Panc1 (cell line): ENCODE measurements around the gene PPFIA1. TPM values are rescaled to one million over a fixed set of nuclear protein-coding genes. Genes with fewer than 3 reads are reported as not detected.
A peak's percentile ranks its signal among the peaks of the same experiment; 100 is the strongest.

Experiments
- ATAC-seq: fragments of 200-7000 bp; cut with Tn5 transposase; 2 replicates; pipeline ENCODE4 v1.9.1; 2020; ENCODE audit warnings: mild to moderate bottlenecking, moderate library complexity
- BruUV-seq: library from RNA; stranded (reverse); fragments of 400-500 nt; replicated peaks from 2 replicates; lab custom pipeline; 2021; lab: Mats Ljungman, UMichigan
- CTCF ChIA-PET: fragments of 300-600 bp; sonication (Branson Sonifier 250); formaldehyde crosslinking; loops from one replicate; lab custom pipeline; 2022; ENCODE audit warnings: antibody characterized with exemption; lab: Charles Lee
- POLR2A ChIA-PET: fragments of 300-600 bp; sonication (Branson Sonifier 250); formaldehyde crosslinking; loops from one replicate; lab custom pipeline; 2022; ENCODE audit warnings: antibody characterized with exemption; lab: Charles Lee
- DNase-seq: peaks from one replicate; pipeline ENCODE4 v3.0.0-alpha.2; 2010; ENCODE audit warnings: low read depth, low spot score
- H3K27ac ChIP-seq: 2 replicates; pipeline ENCODE4 v1.5.1; 2011; ENCODE audit warnings: mild to moderate bottlenecking, low read length, inconsistent platforms
- H3K27me3 ChIP-seq: fragments of 200-500 bp; sonication (Bioruptor generic); 2 replicates; pipeline ENCODE4 v1.6.0; 2014; ENCODE audit warnings: low read length, inconsistent platforms; ENCODE audit not compliant: control insufficient read depth, insufficient read depth
- H3K36me3 ChIP-seq: fragments of 200-500 bp; sonication (Bioruptor generic); 2 replicates; pipeline ENCODE4 v1.5.1; 2014; ENCODE audit warnings: inconsistent platforms, mild to moderate bottlenecking, low read length, moderate library complexity; ENCODE audit not compliant: control insufficient read depth, insufficient read depth
- H3K4me1 ChIP-seq: 2 replicates; pipeline ENCODE4 v1.5.1; 2011; ENCODE audit warnings: inconsistent platforms, mild to moderate bottlenecking, low read length, moderate library complexity; ENCODE audit not compliant: control insufficient read depth, insufficient read depth
- H3K4me3 ChIP-seq, 2 experiments: 2 replicates each; pipeline ENCODE4 v1.5.1; 2011 to 2012; ENCODE audit warnings: low read depth in 2 of 2, low read length in 2 of 2, mild to moderate bottlenecking in 2 of 2, inconsistent platforms in 1 of 2, moderate library complexity in 1 of 2
- H3K9me3 ChIP-seq: fragments of 200-500 bp; sonication (Bioruptor generic); 2 replicates; pipeline ENCODE4 v1.5.1; 2014; ENCODE audit warnings: low read depth, mild to moderate bottlenecking, inconsistent platforms, low read length, moderate library complexity; ENCODE audit not compliant: control insufficient read depth, insufficient read depth
- POLR2AphosphoS5 ChIP-seq: IDR thresholded peaks from 2 replicates; pipeline ENCODE4 v1.6.1; 2012; ENCODE audit warnings: mild to moderate bottlenecking, low read depth, low read length, moderate library complexity
- SIN3A ChIP-seq: IDR thresholded peaks from 2 replicates; pipeline ENCODE4 v1.6.1; 2012; ENCODE audit warnings: low read depth, mild to moderate bottlenecking, low read length, moderate library complexity, borderline replicate concordance; ENCODE audit not compliant: insufficient read depth
- TCF7L2 ChIP-seq: IDR thresholded peaks from 2 replicates; pipeline ENCODE4 v1.6.1; 2011; ENCODE audit warnings: mild to moderate bottlenecking, low read depth, low read length, inconsistent platforms
- in situ Hi-C: cut with HindIII; loops from 2 replicates; pipeline ENCODE4 v1.10.0; 2016; ENCODE audit warnings: low sequenced_read_pairs, low pct_unique_long_range_greater_than_20kb
- intact Hi-C: fragments of 100-400 bp; cut with micrococcal nuclease; formaldehyde crosslinking; loops from one replicate; pipeline ENCODE4 v1.10.0; 2022; ENCODE audit not compliant: unreplicated experiment
- total RNA-seq: library from RNA; stranded (reverse); gene quantifications from one replicate; pipeline ENCODE4 v1.2.1, GENCODE V29; 2021; ENCODE audit not compliant: unreplicated experiment
- TF ChIP-seq, protein P1 (sequence below): fragments of 450-650 bp; IDR thresholded peaks from 2 replicates; pipeline ENCODE4 v1.5.1; 2017; ENCODE audit warnings: mild to moderate bottlenecking
- TF ChIP-seq, protein P2 (sequence below), 2 experiments: IDR thresholded peaks; 2 replicates each; pipeline ENCODE4 v1.6.1; 2011 to 2012; ENCODE audit warnings: low read depth in 2 of 2, control low read depth in 1 of 2, low read length in 1 of 2, mild to moderate bottlenecking in 1 of 2, moderate library complexity in 1 of 2; ENCODE audit not compliant: insufficient read depth in 1 of 2

Gene PPFIA1
- total RNA-seq, 1 experiment from 2014 or later, result 101 TPM

DNA sequence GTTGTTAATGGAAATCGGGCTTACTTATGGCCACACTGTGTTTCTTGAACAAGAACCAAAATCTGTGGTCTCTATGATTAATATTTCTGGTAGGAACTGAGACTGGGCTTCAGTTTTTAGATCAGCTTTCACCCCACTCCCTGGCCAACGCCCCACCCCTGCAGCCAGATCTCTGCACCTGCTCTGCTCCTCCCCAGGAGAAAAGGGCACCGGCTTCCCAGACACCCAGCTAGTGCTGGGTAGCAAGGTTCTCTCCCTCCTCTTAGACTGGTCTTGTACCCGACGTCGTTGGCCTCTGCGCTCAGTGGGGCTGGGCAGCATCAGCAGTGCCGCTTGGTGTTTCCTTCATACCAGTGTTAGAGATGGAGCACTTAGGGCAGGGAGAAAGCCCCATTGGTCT is 110.9 kb downstream of the PPFIA1 start:
- TF ChIP-seq, protein P1, sequence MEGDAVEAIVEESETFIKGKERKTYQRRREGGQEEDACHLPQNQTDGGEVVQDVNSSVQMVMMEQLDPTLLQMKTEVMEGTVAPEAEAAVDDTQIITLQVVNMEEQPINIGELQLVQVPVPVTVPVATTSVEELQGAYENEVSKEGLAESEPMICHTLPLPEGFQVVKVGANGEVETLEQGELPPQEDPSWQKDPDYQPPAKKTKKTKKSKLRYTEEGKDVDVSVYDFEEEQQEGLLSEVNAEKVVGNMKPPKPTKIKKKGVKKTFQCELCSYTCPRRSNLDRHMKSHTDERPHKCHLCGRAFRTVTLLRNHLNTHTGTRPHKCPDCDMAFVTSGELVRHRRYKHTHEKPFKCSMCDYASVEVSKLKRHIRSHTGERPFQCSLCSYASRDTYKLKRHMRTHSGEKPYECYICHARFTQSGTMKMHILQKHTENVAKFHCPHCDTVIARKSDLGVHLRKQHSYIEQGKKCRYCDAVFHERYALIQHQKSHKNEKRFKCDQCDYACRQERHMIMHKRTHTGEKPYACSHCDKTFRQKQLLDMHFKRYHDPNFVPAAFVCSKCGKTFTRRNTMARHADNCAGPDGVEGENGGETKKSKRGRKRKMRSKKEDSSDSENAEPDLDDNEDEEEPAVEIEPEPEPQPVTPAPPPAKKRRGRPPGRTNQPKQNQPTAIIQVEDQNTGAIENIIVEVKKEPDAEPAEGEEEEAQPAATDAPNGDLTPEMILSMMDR, result no peak
- TF ChIP-seq TCF7L2, result no peak
- TF ChIP-seq, protein P2, sequence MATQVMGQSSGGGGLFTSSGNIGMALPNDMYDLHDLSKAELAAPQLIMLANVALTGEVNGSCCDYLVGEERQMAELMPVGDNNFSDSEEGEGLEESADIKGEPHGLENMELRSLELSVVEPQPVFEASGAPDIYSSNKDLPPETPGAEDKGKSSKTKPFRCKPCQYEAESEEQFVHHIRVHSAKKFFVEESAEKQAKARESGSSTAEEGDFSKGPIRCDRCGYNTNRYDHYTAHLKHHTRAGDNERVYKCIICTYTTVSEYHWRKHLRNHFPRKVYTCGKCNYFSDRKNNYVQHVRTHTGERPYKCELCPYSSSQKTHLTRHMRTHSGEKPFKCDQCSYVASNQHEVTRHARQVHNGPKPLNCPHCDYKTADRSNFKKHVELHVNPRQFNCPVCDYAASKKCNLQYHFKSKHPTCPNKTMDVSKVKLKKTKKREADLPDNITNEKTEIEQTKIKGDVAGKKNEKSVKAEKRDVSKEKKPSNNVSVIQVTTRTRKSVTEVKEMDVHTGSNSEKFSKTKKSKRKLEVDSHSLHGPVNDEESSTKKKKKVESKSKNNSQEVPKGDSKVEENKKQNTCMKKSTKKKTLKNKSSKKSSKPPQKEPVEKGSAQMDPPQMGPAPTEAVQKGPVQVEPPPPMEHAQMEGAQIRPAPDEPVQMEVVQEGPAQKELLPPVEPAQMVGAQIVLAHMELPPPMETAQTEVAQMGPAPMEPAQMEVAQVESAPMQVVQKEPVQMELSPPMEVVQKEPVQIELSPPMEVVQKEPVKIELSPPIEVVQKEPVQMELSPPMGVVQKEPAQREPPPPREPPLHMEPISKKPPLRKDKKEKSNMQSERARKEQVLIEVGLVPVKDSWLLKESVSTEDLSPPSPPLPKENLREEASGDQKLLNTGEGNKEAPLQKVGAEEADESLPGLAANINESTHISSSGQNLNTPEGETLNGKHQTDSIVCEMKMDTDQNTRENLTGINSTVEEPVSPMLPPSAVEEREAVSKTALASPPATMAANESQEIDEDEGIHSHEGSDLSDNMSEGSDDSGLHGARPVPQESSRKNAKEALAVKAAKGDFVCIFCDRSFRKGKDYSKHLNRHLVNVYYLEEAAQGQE (IDR thresholded peaks at IDR 0.05; ENCODE audit: insufficient read depth in 1 of 2, low read depth in 2 of 2, low read length in 1 of 2), result no peak
- TF ChIP-seq POLR2AphosphoS5, result no peak
- no peak for TF ChIP-seq SIN3A
- BruUV-seq, result no TSS peak
- Histone ChIP-seq H3K4me1 (no peaks in the 10 kb centered on the region), H3K27me3 (no peaks in the 10 kb centered on the region), H3K27ac (no peak overlapping the region), H3K4me3 (no peak overlapping the region), H3K36me3 (peaks cover 32% of the 10 kb centered on the region), H3K9me3 (no peaks in the 10 kb centered on the region)
- in situ Hi-C loops (no loop called here), intact Hi-C loops (no loop called here)
- ChIA-PET POLR2A (no interaction called here), CTCF (no interaction called here)
- ATAC-seq (0 out of 2 replicates have a peak, but pooled peaks have one; percentile 8), DNase-seq (no peak)

DNA sequence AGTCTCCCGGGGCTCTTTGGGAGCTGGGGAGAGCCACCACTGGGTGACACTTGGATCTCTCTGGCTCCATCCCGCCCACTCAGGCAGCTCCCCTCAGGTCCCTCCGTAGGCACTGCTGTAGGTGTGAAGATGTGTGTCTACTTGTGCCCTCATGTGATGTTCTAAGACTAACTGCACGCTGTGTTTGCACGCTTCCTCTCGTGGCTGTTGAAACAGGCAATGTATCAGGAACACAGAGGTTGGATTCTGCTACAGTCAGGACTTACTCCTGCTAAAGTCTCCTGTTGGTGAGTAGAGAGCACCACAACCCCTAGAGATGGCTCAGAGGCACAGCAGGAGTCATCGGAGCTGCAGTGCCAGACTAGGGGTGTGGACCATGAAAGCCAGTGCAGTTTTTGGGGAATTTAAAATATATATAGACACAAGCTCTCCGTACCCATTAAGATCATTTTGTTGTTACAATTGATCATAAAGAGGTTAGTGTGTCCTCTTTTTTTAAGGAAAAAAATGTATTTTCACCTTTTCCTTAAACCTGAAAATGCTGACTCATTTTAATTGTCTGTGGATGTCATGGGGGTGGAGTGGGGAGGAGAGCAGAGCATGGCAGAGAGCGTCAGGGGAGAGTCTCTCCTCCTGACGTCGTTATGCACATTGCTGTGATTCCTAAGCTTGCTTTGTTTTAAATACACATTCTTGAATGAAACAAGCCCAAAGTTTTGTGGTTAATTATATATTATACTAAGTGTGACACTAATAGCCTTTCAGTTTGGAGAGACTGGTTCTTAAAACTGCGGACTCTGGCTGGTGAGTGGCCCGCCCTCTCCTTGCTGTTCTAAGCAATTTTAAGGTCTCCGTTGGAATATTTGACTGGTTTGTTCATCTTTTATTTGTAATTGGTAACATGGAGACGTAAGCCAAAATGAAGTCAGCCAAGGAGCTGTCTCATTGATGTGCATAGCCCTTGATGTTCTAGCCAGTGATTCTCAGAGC is 111.7 kb downstream of the PPFIA1 start:
- in situ Hi-C loops (no loop called here), intact Hi-C loops (no loop called here)
- Histone ChIP-seq H3K9me3 (no peaks in the 10 kb centered on the region), H3K4me3 (no peak overlapping the region), H3K36me3 (peaks cover 32% of the 10 kb centered on the region), H3K27ac (0 out of 2 replicates have a peak overlapping the region, but pooled peaks have one; percentile 12), H3K4me1 (no peaks in the 10 kb centered on the region), H3K27me3 (no peaks in the 10 kb centered on the region)
- no TSS peak for BruUV-seq
- CTCF ChIA-PET, result interaction anchor here (0.6 kb wide), 1 partner anchor 547 kb away, joined by 4 read pairs; no protein-coding TSS in a partner anchor
- TF ChIP-seq, protein P2 (IDR thresholded peaks at IDR 0.05; ENCODE audit: insufficient read depth in 1 of 2, low read depth in 2 of 2, low read length in 1 of 2), result no peak
- TF ChIP-seq TCF7L2 (no peak), SIN3A (no peak), POLR2AphosphoS5 (no peak)
- TF ChIP-seq, protein P1, result no peak
- DNase-seq, result no peak
- POLR2A ChIA-PET, result no interaction called here
- peak; percentile 49 for ATAC-seq
